Smooth muscle cell (in vitro differentiated cells): ENCODE measurements around the gene CCDC8. TPM values are rescaled to one million over a fixed set of nuclear protein-coding genes. Genes with fewer than 3 reads are reported as not detected.

ENCODE experiments used
- DNase-seq: peaks from one replicate; lab custom pipeline; 2025; ENCODE audit not compliant: unreplicated experiment; lab: John Stamatoyannopoulos, UW
- H2AFZ ChIP-seq: fragments of 200-600 bp; sonication (generic); 2 replicates; pipeline ENCODE4 v1.6.0; 2016; ENCODE audit warnings: antibody characterized with exemption, low read depth, mild to moderate bottlenecking
- H3F3A ChIP-seq: fragments of 200-600 bp; sonication (generic); 2 replicates; pipeline ENCODE4 v1.6.0; 2017; ENCODE audit warnings: antibody characterized with exemption, low read depth
- H3K27ac ChIP-seq: fragments of 200-600 bp; sonication (generic); 2 replicates; pipeline ENCODE4 v1.5.1; 2016; ENCODE audit warnings: low read depth, mild to moderate bottlenecking
- H3K27me3 ChIP-seq: fragments of 200-600 bp; sonication (generic); 2 replicates; pipeline ENCODE4 v1.6.1; 2016; ENCODE audit warnings: low read depth, mild to moderate bottlenecking
- H3K36me3 ChIP-seq: fragments of 200-600 bp; sonication (generic); 2 replicates; pipeline ENCODE4 v1.5.1; 2016; ENCODE audit warnings: low read depth
- H3K4me1 ChIP-seq: fragments of 200-600 bp; sonication (generic); 2 replicates; pipeline ENCODE4 v1.5.1; 2016; ENCODE audit warnings: low read depth
- H3K4me2 ChIP-seq: fragments of 200-600 bp; sonication (generic); 2 replicates; pipeline ENCODE4 v1.6.0; 2016; ENCODE audit warnings: mild to moderate bottlenecking
- H3K4me3 ChIP-seq: fragments of 200-600 bp; sonication (generic); 2 replicates; pipeline ENCODE4 v1.5.1; 2016; ENCODE audit warnings: mild to moderate bottlenecking
- H3K79me2 ChIP-seq: fragments of 200-600 bp; sonication (generic); 2 replicates; pipeline ENCODE4 v1.6.0; 2016; ENCODE audit warnings: low read depth, mild to moderate bottlenecking
- H3K9ac ChIP-seq: fragments of 200-600 bp; sonication (generic); 2 replicates; pipeline ENCODE4 v1.6.0; 2016; ENCODE audit warnings: low read depth
- H3K9me3 ChIP-seq: fragments of 200-600 bp; sonication (generic); replicated peaks from 2 replicates; pipeline ENCODE4 v1.5.1; 2016; ENCODE audit warnings: low read depth
- H4K20me1 ChIP-seq: fragments of 200-600 bp; sonication (generic); 2 replicates; pipeline ENCODE4 v1.6.0; 2016; ENCODE audit warnings: low read depth
- WGBS: methylation state at CpG from one replicate; pipeline ENCODE4 v1.1.7; 2016; ENCODE audit warnings: low lambda C conversion rate; 5-methylcytosine and 5-hydroxymethylcytosine counted together
- polyA plus RNA-seq: library from polyadenylated mRNA; unstranded; fragments of >200 nt; fragmentation: Nextera tagmentation; extraction: Ambion mirVana; gene quantifications from 2 replicates; pipeline ENCODE4 v1.2.1, GENCODE V29; 2016
- total RNA-seq: library from RNA; depleted of rRNA; stranded (reverse); fragments of >200 nt; gene quantifications from 2 replicates; pipeline ENCODE4 v1.2.3, GENCODE V29; 2014
- TF ChIP-seq, protein P1 (sequence below): fragments of 200-600 bp; sonication (generic); IDR thresholded peaks from 2 replicates; pipeline ENCODE4 v1.5.1; 2017; ENCODE audit warnings: borderline replicate concordance, mild to moderate bottlenecking, antibody characterized with exemption; ENCODE audit not compliant: insufficient read depth, poor library complexity, severe bottlenecking

CCDC8 gene
- total and polyA plus RNA-seq, 2 experiments from 2014 or later = 17.9 to 44.5 TPM

DNA sequence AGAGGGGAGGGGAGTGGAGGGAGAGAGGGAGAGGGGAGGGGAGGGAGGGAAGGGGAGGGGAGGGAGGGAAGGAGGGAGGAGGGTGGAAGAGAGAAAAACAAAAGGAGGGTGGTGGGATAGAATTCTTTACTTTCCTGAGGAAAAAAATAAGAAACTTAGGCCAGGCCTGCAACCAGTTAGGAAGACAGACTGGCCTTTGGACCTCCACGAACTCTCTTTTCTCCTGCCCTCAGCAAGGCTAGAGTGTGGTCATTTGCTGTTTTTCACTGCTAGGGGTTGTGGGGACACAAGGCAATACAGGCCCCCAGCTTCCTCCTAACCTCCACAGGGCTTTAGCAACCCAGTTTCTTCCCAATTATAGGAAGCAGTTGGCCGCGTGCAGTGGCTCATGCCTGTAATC is 4.2 kb downstream of the CCDC8 start:
- Histone ChIP-seq H3K27ac (peak overlapping the region; percentile 36), H3K4me1 (peaks cover 31% of the 10 kb centered on the region), H2AFZ (no peak overlapping the region), H3K4me3 (no peak overlapping the region), H3F3A (peaks cover 17% of the 10 kb centered on the region), H4K20me1 (peaks cover 55% of the 10 kb centered on the region), H3K27me3 (no peaks in the 10 kb centered on the region), H3K9ac (no peak overlapping the region), H3K9me3 (no peaks in the 10 kb centered on the region), H3K36me3 (no peaks in the 10 kb centered on the region), H3K4me2 (peak overlapping the region; percentile 57), H3K79me2 (peaks cover 34% of the 10 kb centered on the region)
- no peak for DNase-seq
- TF ChIP-seq, protein P1, sequence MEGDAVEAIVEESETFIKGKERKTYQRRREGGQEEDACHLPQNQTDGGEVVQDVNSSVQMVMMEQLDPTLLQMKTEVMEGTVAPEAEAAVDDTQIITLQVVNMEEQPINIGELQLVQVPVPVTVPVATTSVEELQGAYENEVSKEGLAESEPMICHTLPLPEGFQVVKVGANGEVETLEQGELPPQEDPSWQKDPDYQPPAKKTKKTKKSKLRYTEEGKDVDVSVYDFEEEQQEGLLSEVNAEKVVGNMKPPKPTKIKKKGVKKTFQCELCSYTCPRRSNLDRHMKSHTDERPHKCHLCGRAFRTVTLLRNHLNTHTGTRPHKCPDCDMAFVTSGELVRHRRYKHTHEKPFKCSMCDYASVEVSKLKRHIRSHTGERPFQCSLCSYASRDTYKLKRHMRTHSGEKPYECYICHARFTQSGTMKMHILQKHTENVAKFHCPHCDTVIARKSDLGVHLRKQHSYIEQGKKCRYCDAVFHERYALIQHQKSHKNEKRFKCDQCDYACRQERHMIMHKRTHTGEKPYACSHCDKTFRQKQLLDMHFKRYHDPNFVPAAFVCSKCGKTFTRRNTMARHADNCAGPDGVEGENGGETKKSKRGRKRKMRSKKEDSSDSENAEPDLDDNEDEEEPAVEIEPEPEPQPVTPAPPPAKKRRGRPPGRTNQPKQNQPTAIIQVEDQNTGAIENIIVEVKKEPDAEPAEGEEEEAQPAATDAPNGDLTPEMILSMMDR = no peak
- WGBS = 38% methylated on average over 3 of the region's 3 CpGs

- Histone ChIP-seq H3F3A (peaks cover 12% of the 10 kb centered on the region), H3K27me3 (no peaks in the 10 kb centered on the region), H3K4me1 (peaks cover 31% of the 10 kb centered on the region), H4K20me1 (peaks cover 55% of the 10 kb centered on the region), H2AFZ (no peak overlapping the region), H3K36me3 (no peaks in the 10 kb centered on the region), H3K9ac (no peak overlapping the region), H3K4me2 (peak overlapping the region; percentile 77), H3K79me2 (peaks cover 34% of the 10 kb centered on the region), H3K27ac (peak overlapping the region; percentile 39), H3K9me3 (no peaks in the 10 kb centered on the region), H3K4me3 (peak overlapping the region; percentile 40)
- 4% methylated on average over 11 of the region's 11 CpGs for WGBS
- peak; percentile 35 for DNase-seq
- TF ChIP-seq, protein P1 = no peak
These were observed 4.7 kb downstream of the CCDC8 start for GRCh38 chr19:46408664-46409039.

- Histone ChIP-seq H3K36me3 (no peaks in the 10 kb centered on the region), H4K20me1 (peaks cover 55% of the 10 kb centered on the region), H3K27ac (peak overlapping the region; percentile 39), H3K79me2 (peaks cover 32% of the 10 kb centered on the region), H3F3A (peaks cover 11% of the 10 kb centered on the region), H3K4me1 (peaks cover 31% of the 10 kb centered on the region), H3K27me3 (no peaks in the 10 kb centered on the region), H3K9me3 (no peaks in the 10 kb centered on the region), H3K4me3 (peak overlapping the region; percentile 40), H3K4me2 (peak overlapping the region; percentile 77), H3K9ac (no peak overlapping the region), H2AFZ (no peak overlapping the region)
- TF ChIP-seq, protein P1 = no peak
- no peak for DNase-seq
- 35% methylated on average over 21 of the region's 23 CpGs for WGBS
These were observed 5.3 kb downstream of the CCDC8 start for GRCh38 chr19:46407856-46408663.
